Activated CD4-positive, alpha-beta memory T cell treated with anti-CD3 and anti-CD28 coated beads, Interleukin-2, amount 10 ng/mL, durations not matched to agents 7 days and 5 days (primary cell): ENCODE results near the gene PLD1. TPM values are rescaled to one million over a fixed set of nuclear protein-coding genes. Genes with fewer than 3 reads are reported as not detected.
"Not testable (repeated sequence)": the region's sequence is repeated elsewhere in the genome, so short reads cannot be mapped to it uniquely, and the experiment has no call there.

Experiments
- CTCF ChIA-PET: fragments of 350-600 bp; sonication (Branson Sonifier 250); formaldehyde crosslinking; loops from one replicate; lab custom pipeline; 2021; ENCODE audit warnings: antibody characterized with exemption, inconsistent platforms; lab: Charles Lee
- POLR2A ChIA-PET: fragments of 350-600 bp; sonication (Branson Sonifier 250); formaldehyde crosslinking; loops from one replicate; lab custom pipeline; 2021; ENCODE audit warnings: antibody characterized with exemption; lab: Charles Lee
- DNase-seq: peaks from one replicate; pipeline ENCODE4 v3.0.0-alpha.2; 2020
- H3K27ac Mint-ChIP-seq: one replicate; pipeline ENCODE4 v1.8.0; 2021; ENCODE audit warnings: mild to moderate bottlenecking, mixed read lengths
- H3K27me3 Mint-ChIP-seq: one replicate; pipeline ENCODE4 v1.8.0; 2021; ENCODE audit warnings: mixed read lengths
- H3K36me3 Mint-ChIP-seq: one replicate; pipeline ENCODE4 v1.8.0; 2021; ENCODE audit warnings: low read depth, mixed read lengths
- H3K4me1 Mint-ChIP-seq: one replicate; pipeline ENCODE4 v1.8.0; 2021; ENCODE audit warnings: mixed read lengths
- H3K4me3 Mint-ChIP-seq: one replicate; pipeline ENCODE4 v1.8.0; 2021; ENCODE audit warnings: mild to moderate bottlenecking, mixed read lengths
- H3K9me3 Mint-ChIP-seq: one replicate; pipeline ENCODE4 v1.8.0; 2021; ENCODE audit warnings: mixed read lengths
- total RNA-seq, 2 experiments: library from RNA; stranded (reverse); gene quantifications; one replicate each; pipeline ENCODE4 v1.2.3, GENCODE V29; 2021

PLD1 gene
- total RNA-seq, 2 experiments from 2014 or later: 3.1 to 4.1 TPM

- H3K4me3 Mint-ChIP-seq: no peak overlapping the region
- H3K27ac Mint-ChIP-seq: no peak overlapping the region
- POLR2A ChIA-PET: no interaction called here
- no peaks in the 10 kb centered on the region for H3K27me3 Mint-ChIP-seq
- CTCF ChIA-PET: no interaction called here
- no peaks in the 10 kb centered on the region for H3K9me3 Mint-ChIP-seq
- no peaks in the 10 kb centered on the region for H3K36me3 Mint-ChIP-seq
- H3K4me1 Mint-ChIP-seq: peaks cover 2% of the 10 kb centered on the region
- no peak for DNase-seq
Observed at GRCh38 chr3:171632766-171633165, 177.5 kb downstream of the PLD1 start.

- POLR2A ChIA-PET, H3K9me3 Mint-ChIP-seq, H3K27me3 Mint-ChIP-seq, H3K36me3 Mint-ChIP-seq, DNase-seq, H3K4me1 Mint-ChIP-seq, H3K4me3 Mint-ChIP-seq, H3K27ac Mint-ChIP-seq, CTCF ChIA-PET: not testable (repeated sequence)
Observed at GRCh38 chr3:171626799-171627198, 183.5 kb downstream of the PLD1 start.

GRCh38 chr3:171622126-171622525 is 188.2 kb downstream of the PLD1 start:
- Mint-ChIP-seq H3K27ac (no peak overlapping the region), H3K36me3 (no peaks in the 10 kb centered on the region), H3K9me3 (no peaks in the 10 kb centered on the region), H3K4me1 (peaks cover 7% of the 10 kb centered on the region), H3K4me3 (no peak overlapping the region), H3K27me3 (peaks cover 20% of the 10 kb centered on the region)
- DNase-seq: no peak
- ChIA-PET CTCF (no interaction called here), POLR2A (no interaction called here)

- POLR2A ChIA-PET: no interaction called here
- DNase-seq: no peak
- H3K27me3 Mint-ChIP-seq: peaks cover 29% of the 10 kb centered on the region
- H3K4me3 Mint-ChIP-seq: no peak overlapping the region
- no peaks in the 10 kb centered on the region for H3K36me3 Mint-ChIP-seq
- CTCF ChIA-PET: no interaction called here
- peaks cover 7% of the 10 kb centered on the region for H3K4me1 Mint-ChIP-seq
- no peaks in the 10 kb centered on the region for H3K9me3 Mint-ChIP-seq
- H3K27ac Mint-ChIP-seq: no peak overlapping the region
Observed at GRCh38 chr3:171620825-171621434, 189.4 kb downstream of the PLD1 start.

GRCh38 chr3:171616798-171617197 is 193.5 kb downstream of the PLD1 start:
- no peaks in the 10 kb centered on the region for H3K36me3 Mint-ChIP-seq
- no peak overlapping the region for H3K4me3 Mint-ChIP-seq
- no peaks in the 10 kb centered on the region for H3K9me3 Mint-ChIP-seq
- no peak overlapping the region for H3K27ac Mint-ChIP-seq
- POLR2A ChIA-PET: no interaction called here
- no peaks in the 10 kb centered on the region for H3K4me1 Mint-ChIP-seq
- CTCF ChIA-PET: interaction anchor here (0.6 to 2.3 kb wide), 4 partner anchors 21 to 243 kb away, joined by 3 to 8 read pairs (median 4); no protein-coding TSS in a partner anchor
- peaks cover 32% of the 10 kb centered on the region for H3K27me3 Mint-ChIP-seq
- DNase-seq: no peak

GRCh38 chr3:171615686-171616085 is 194.6 kb downstream of the PLD1 start:
- Mint-ChIP-seq H3K36me3 (no peaks in the 10 kb centered on the region), H3K27ac (no peak overlapping the region), H3K27me3 (peaks cover 22% of the 10 kb centered on the region), H3K4me3 (no peak overlapping the region), H3K9me3 (no peaks in the 10 kb centered on the region), H3K4me1 (no peaks in the 10 kb centered on the region)
- ChIA-PET POLR2A (no interaction called here), CTCF (interaction anchor here (2.3 kb wide), 1 partner anchor 156 kb away, joined by 8 read pairs; no protein-coding TSS in a partner anchor)
- DNase-seq: no peak

- Mint-ChIP-seq H3K27ac (no peak overlapping the region), H3K27me3 (peaks cover 22% of the 10 kb centered on the region), H3K4me1 (no peaks in the 10 kb centered on the region), H3K36me3 (no peaks in the 10 kb centered on the region), H3K4me3 (no peak overlapping the region), H3K9me3 (no peaks in the 10 kb centered on the region)
- ChIA-PET CTCF (interaction anchor here (1.6 kb wide), 1 partner anchor 219 kb away, joined by 7 read pairs; no protein-coding TSS in a partner anchor), POLR2A (no interaction called here)
- no peak for DNase-seq
Observed at GRCh38 chr3:171615281-171615680, 195.0 kb downstream of the PLD1 start.

GRCh38 chr3:171614318-171614921 is 195.9 kb downstream of the PLD1 start:
- Mint-ChIP-seq H3K4me1 (no peaks in the 10 kb centered on the region), H3K36me3 (no peaks in the 10 kb centered on the region), H3K4me3 (no peak overlapping the region), H3K27me3 (peaks cover 19% of the 10 kb centered on the region), H3K9me3 (no peaks in the 10 kb centered on the region), H3K27ac (no peak overlapping the region)
- CTCF ChIA-PET: interaction anchor here (0.7 to 1.6 kb wide), 11 partner anchors 9 to 727 kb away, joined by 3 to 7 read pairs (median 4); no protein-coding TSS in a partner anchor
- POLR2A ChIA-PET: no interaction called here
- peak; percentile 20 for DNase-seq

GRCh38 chr3:171607452-171607851 is 202.8 kb downstream of the PLD1 start:
- Mint-ChIP-seq H3K36me3 (no peaks in the 10 kb centered on the region), H3K27me3 (peaks cover 3% of the 10 kb centered on the region), H3K4me3 (no peak overlapping the region), H3K4me1 (no peaks in the 10 kb centered on the region), H3K9me3 (no peaks in the 10 kb centered on the region), H3K27ac (no peak overlapping the region)
- ChIA-PET POLR2A (no interaction called here), CTCF (no interaction called here)
- DNase-seq: no peak

GRCh38 chr3:171606151-171606751 is 204.0 kb downstream of the PLD1 start:
- DNase-seq: no peak
- no peaks in the 10 kb centered on the region for H3K9me3 Mint-ChIP-seq
- no peak overlapping the region for H3K27ac Mint-ChIP-seq
- ChIA-PET CTCF (no interaction called here), POLR2A (no interaction called here)
- H3K4me1 Mint-ChIP-seq: no peaks in the 10 kb centered on the region
- peaks cover 3% of the 10 kb centered on the region for H3K27me3 Mint-ChIP-seq
- no peak overlapping the region for H3K4me3 Mint-ChIP-seq
- no peaks in the 10 kb centered on the region for H3K36me3 Mint-ChIP-seq

- ChIA-PET POLR2A (no interaction called here), CTCF (interaction anchor here (1.1 to 1.5 kb wide), 2 partner anchors 9 to 10 kb away, joined by 3 to 5 read pairs; no protein-coding TSS in a partner anchor)
- Mint-ChIP-seq H3K4me3 (no peak overlapping the region), H3K9me3 (no peaks in the 10 kb centered on the region), H3K4me1 (no peaks in the 10 kb centered on the region), H3K27me3 (peaks cover 3% of the 10 kb centered on the region), H3K36me3 (no peaks in the 10 kb centered on the region), H3K27ac (no peak overlapping the region)
- DNase-seq: no peak
Observed at GRCh38 chr3:171604370-171604769, 205.9 kb downstream of the PLD1 start.

- DNase-seq: no peak
- H3K4me1 Mint-ChIP-seq: no peaks in the 10 kb centered on the region
- H3K4me3 Mint-ChIP-seq: no peak overlapping the region
- H3K27me3 Mint-ChIP-seq: peaks cover 3% of the 10 kb centered on the region
- H3K27ac Mint-ChIP-seq: no peak overlapping the region
- H3K9me3 Mint-ChIP-seq: no peaks in the 10 kb centered on the region
- POLR2A ChIA-PET: no interaction called here
- CTCF ChIA-PET: no interaction called here
- no peaks in the 10 kb centered on the region for H3K36me3 Mint-ChIP-seq
Observed at GRCh38 chr3:171602072-171602471, 208.2 kb downstream of the PLD1 start.

GRCh38 chr3:171600030-171600429 is 210.3 kb downstream of the PLD1 start:
- DNase-seq: no peak
- CTCF ChIA-PET: interaction anchor here (0.7 kb wide), 1 partner anchor 15 kb away, joined by 4 read pairs; no protein-coding TSS in a partner anchor
- no peaks in the 10 kb centered on the region for H3K36me3 Mint-ChIP-seq
- no peaks in the 10 kb centered on the region for H3K4me1 Mint-ChIP-seq
- H3K27ac Mint-ChIP-seq: no peak overlapping the region
- POLR2A ChIA-PET: no interaction called here
- no peak overlapping the region for H3K4me3 Mint-ChIP-seq
- H3K27me3 Mint-ChIP-seq: peaks cover under 1% of the 10 kb centered on the region
- no peaks in the 10 kb centered on the region for H3K9me3 Mint-ChIP-seq
